ENCODE results near the gene PCBP3.

Gene PCBP3

GRCh38 chr21:45990049-45990711, 346.7 kb downstream of the PCBP3 start:
- DNase-seq = no peak

DNA sequence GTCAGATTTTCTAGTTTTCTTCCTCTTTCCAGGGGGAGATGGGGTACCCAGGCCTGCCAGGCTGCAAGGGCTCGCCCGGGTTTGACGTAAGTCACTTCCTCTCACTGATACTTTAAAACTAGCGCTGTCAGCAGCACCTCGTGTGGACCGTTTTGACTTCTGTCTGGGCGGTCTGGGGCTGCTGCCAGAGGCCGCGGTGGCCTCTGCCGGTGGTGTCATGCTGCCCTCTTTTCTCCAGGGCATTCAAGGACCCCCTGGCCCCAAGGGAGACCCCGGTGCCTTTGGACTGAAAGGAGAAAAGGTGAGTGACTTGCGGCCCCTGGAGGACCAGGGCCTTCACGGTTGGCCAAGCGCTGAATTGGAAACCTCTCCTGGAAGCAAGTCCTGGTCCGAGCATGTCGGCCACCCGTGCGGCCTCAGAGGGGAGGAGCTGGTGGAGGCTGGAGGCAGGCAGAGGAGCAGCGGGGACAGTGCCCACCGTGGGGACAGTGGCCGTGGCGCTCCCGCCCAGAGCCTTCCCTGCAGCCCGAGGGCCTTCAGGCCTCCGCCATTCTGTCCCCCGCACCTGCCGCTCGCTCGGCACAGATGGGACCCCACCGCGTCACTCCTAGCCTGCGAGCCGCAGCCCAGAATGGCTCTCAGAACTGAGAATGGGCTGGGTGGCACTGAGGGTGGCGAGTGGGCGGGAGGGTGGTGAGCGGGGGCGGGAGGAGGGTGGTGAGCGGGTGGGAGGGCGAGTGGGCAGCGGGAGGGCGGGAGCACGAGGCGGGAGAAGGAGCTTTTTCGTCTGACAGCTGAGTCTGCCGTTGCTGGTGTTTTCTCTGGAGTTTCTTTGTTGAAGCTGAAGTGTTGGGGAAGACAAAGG, 347.4 kb downstream of the PCBP3 start:
- DNase-seq = no peak

GRCh38 chr21:45991606-45992300, 348.2 kb downstream of the PCBP3 start:
- DNase-seq = no peak
